Measurements from ENCODE around the gene SCYGR8. TPM values are rescaled to one million over a fixed set of nuclear protein-coding genes. Genes with fewer than 3 reads are reported as not detected.

SCYGR8 gene, protein sequence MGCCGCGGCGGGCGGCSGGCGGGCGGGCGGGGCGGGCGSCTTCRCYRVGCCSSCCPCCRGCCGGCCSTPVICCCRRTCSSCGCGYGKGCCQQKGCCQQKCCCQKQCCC
- total RNA-seq (2022; extraction: Qiagen RNA extraction; ENCODE audit: low read depth), result not detected in 5 replicates

DNA sequence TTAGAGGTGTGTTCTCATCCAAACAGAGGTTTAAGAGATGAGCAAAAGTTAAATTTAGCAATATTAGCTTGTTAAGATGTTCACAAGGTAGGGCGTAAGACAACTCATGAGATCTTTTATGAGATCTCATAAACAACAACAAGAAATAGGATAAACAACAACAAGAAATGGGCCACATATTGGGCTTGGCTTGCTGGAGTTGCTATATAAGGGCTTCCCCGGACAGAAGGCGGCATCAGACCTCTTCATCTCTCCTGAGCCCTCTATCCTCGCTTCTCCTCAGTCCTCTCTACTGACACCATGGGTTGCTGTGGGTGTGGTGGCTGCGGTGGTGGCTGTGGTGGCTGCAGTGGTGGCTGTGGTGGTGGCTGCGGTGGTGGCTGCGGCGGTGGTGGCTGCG, at the start of gene SCYGR8:
Gene SCYGR8 (plus strand): TSS at position 301 of the 400 bp plus-strand sequence. CDS start 0 bp downstream, at position 301.

DNA sequence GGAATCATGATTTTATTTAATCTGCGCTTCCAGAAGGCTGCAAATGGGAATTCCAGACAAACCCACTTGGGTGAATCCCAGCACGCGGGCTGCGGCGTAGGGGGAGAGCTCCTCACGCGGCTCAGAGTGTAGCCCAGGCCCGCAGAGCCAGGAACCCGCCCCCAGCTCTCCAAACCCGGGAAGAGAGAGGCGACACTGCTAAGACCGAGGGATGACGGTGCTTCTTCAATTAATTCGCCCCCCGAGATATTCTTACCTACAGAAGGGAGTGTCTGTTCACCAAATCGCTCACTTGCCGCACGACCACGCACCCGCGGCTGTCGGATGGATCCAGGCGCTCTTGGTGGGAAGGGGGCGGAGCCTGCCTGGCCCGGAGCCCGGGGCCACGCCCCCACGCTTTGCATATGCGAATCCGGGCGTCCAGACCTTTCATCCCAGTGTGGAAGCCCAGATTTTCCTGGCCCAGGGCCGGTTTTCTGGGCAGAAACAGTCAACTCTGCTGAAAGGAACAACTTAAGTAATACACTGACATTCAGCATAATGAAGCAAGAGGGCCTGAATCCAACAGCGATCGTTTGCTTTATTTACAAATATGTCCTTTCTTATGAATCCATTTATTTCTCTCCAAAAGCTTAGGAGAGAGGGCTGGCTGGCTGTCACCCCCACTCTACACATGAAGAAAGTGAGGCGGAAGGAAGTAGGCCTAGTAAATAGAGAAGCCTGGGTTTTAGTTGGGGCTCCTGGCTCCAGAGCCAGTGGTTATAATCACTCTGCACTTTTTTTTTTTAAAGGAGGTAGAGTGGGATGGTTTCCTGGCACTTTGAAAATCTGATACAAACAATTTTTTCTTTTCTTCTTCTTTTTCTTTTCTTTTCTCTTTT, 27.8 kb upstream of the SCYGR8 start, which contains the start of gene SLC19A3:
Gene SLC19A3 (minus strand): TSS at position 342 of the 881 bp plus-strand sequence. CDS start 15,710 bp downstream, outside the sequence.

DNA sequence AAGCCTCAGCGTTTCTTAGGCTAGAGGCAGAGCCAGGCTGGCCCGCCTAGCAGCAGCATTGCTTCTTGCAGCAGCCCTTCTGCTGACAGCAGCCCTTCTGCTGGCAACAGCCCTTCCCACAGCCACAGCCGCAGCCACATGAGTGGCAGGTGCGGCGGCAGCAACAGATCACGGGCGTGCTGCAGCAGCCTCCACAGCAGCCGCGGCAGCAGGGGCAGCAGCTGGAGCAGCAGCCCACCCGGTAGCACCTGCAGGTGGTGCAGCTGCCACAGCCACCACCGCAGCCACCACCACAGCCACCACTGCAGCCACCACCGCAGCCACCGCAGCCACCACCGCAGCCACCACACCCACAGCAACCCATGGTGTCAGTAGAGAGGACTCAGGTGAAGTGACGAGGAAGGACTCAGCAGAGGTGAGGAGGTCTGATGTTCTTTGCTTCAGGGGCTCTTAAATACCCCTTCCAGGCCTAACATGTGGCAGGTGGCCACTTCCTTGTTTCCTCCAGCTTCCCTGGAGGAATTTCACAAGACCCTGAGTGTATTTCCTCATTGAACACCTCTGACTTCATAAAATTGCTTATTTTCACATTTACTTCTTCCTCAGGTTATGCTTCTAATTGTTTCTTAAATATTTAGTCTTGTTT, 21.2 kb upstream of the SCYGR8 start, which contains the start of gene SCYGR6:
Gene SCYGR6 (minus strand): TSS at position 364 of the 646 bp plus-strand sequence. CDS start 0 bp downstream, at position 364.

DNA sequence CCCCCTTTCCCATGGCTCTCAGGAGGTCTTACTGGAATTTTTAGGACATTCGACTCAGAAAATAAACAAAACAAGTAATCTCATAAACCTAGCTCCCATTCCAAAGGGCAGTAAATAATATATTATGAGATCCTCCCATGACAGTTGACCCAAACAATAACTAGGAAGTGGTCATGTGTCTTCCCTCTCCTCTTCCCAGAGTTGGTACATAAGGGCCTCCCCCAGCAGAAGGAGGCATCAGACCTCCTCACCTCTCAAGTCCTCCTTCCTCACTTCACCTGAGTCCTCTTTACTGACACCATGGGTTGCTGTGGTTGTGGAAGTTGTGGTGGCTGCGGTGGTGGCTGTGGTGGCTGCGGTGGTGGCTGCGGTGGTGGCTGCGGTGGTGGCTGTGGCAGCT, 17.7 kb upstream of the SCYGR8 start, which contains the start of gene SCYGR7:
Gene SCYGR7 (plus strand): TSS at position 301 of the 400 bp plus-strand sequence. CDS start 0 bp downstream, at position 301.

Other genes starting within 250 kb of the SCYGR8 start
- not detected in 5 replicates for gene SCYGR2, start 147.0 kb upstream of the SCYGR8 start, total RNA-seq (2022; extraction: Qiagen RNA extraction; ENCODE audit: low read depth)
- not detected in 5 replicates for gene SCYGR3, start 131.1 kb upstream of the SCYGR8 start, total RNA-seq (2022; extraction: Qiagen RNA extraction; ENCODE audit: low read depth)
- gene SCYGR4, start 128.4 kb upstream of the SCYGR8 start, total RNA-seq (2022; extraction: Qiagen RNA extraction; ENCODE audit: low read depth), result not detected in 5 replicates
- gene SCYGR5, start 79.1 kb upstream of the SCYGR8 start, total RNA-seq (2022; extraction: Qiagen RNA extraction; ENCODE audit: low read depth), result not detected in 5 replicates
- gene SLC19A3, start 27.9 kb upstream of the SCYGR8 start, total RNA-seq (2022; extraction: Qiagen RNA extraction; ENCODE audit: low read depth), result 1.6 to 2.6 TPM (median 2.3 TPM) in 5 replicates
- not detected in 5 replicates for gene SCYGR6, start 21.1 kb upstream of the SCYGR8 start, total RNA-seq (2022; extraction: Qiagen RNA extraction; ENCODE audit: low read depth)
- gene SCYGR7, start 17.6 kb upstream of the SCYGR8 start, total RNA-seq (2022; extraction: Qiagen RNA extraction; ENCODE audit: low read depth), result not detected in 5 replicates
- gene CCL20, start 67.9 kb downstream of the SCYGR8 start, total RNA-seq (2022; extraction: Qiagen RNA extraction; ENCODE audit: low read depth), result 2.4 to 7.5 TPM (median 5.4 TPM) in 5 replicates
- gene DAW1, start 125.7 kb downstream of the SCYGR8 start, total RNA-seq (2022; extraction: Qiagen RNA extraction; ENCODE audit: low read depth), result 1.8 to 2.8 TPM (median 2.4 TPM) in 5 replicates